ENCODE measurements around the gene ANXA3. TPM values are rescaled to one million over a fixed set of nuclear protein-coding genes. Genes with fewer than 3 reads are reported as not detected.
A peak's percentile ranks its signal among the peaks of the same experiment; 100 is the strongest.

ANXA3 gene
- total and polyA plus RNA-seq, 3 donors from 2014 or later, result 1.1 to 6.4 (median 3.5) TPM

DNA sequence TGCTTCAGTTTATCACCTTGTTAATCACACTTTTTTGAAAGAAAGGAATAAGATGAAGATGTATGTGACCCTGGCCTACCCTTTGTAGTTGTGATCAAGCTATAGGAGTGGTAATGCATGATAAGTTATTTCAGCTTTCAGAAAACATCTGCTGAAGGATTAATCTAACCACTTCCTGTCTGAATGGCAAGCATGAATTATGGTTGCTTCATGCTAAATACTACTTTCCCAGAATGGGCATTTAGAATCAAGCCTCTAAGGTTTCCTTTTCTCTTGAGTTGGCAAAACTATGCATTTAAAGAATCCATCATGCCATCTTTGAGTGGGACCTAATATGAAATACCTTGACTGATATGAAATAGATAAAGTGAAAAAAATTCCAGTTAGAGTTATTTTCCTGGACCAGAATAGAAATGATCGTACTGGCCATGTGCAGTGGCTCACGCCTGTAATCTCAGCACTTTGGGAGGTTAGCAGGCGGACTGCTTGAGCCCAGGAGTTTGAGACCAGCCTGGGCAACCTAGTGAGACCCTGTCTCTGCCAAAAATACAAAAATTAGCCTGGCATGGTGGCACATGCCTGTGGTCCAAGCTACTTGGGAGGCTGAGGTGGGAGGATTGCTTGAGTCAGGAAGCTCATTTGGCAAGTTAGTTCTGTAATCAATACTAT, 59.1 kb downstream of the ANXA3 start:
- Histone ChIP-seq H3K4me3 (no peak overlapping the region), H3K4me1 (no peaks in the 10 kb centered on the region), H3K36me3 (ENCODE audit: low read depth, missing control alignments) (no peaks in the 10 kb centered on the region), H3K27ac (no peak overlapping the region), H3K27me3 (no peaks in the 10 kb centered on the region), H3K9me3 (no peaks in the 10 kb centered on the region)
- DNase-seq, result no peak
- WGBS, 2 donors, result 83 to 84% methylated on average over 3 of the region's 3 CpGs
- intact Hi-C loops (cut with DNase I; ENCODE audit: low total_unique reads), result loop anchor here (10.0 kb wide), 1 partner anchor 254 kb away; no protein-coding TSS in a partner anchor
- TF ChIP-seq POLR2A (IDR thresholded peaks at IDR 0.05), result no peak
- TF ChIP-seq, protein P1, sequence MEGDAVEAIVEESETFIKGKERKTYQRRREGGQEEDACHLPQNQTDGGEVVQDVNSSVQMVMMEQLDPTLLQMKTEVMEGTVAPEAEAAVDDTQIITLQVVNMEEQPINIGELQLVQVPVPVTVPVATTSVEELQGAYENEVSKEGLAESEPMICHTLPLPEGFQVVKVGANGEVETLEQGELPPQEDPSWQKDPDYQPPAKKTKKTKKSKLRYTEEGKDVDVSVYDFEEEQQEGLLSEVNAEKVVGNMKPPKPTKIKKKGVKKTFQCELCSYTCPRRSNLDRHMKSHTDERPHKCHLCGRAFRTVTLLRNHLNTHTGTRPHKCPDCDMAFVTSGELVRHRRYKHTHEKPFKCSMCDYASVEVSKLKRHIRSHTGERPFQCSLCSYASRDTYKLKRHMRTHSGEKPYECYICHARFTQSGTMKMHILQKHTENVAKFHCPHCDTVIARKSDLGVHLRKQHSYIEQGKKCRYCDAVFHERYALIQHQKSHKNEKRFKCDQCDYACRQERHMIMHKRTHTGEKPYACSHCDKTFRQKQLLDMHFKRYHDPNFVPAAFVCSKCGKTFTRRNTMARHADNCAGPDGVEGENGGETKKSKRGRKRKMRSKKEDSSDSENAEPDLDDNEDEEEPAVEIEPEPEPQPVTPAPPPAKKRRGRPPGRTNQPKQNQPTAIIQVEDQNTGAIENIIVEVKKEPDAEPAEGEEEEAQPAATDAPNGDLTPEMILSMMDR (IDR thresholded peaks at IDR 0.05), result no peak

DNA sequence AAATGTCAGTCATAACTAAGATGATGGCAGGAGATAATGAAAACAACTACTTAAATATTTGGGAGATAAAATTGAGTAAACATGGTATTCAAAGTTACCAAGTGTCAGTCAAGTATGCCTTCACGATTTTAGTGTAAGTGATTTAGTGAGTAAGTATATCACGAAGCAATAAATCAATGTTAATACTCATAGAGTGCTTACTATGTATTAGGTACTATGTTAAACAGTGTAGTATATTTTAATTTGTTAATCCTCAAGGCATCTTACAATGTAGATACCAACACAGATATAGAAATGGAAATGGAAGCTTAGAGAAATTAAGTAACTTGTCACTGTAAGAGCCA, 59.6 kb downstream of the ANXA3 start:
- intact Hi-C loops (cut with DNase I; ENCODE audit: low total_unique reads), result loop anchor here (10.0 kb wide), 1 partner anchor 254 kb away; no protein-coding TSS in a partner anchor
- Histone ChIP-seq H3K9me3 (no peaks in the 10 kb centered on the region), H3K4me3 (no peak overlapping the region), H3K27ac (no peak overlapping the region), H3K27me3 (no peaks in the 10 kb centered on the region), H3K36me3 (ENCODE audit: low read depth, missing control alignments) (no peaks in the 10 kb centered on the region), H3K4me1 (no peaks in the 10 kb centered on the region)
- 86 to 92% methylated on average over 2 of the region's 2 CpGs for WGBS, 2 donors
- TF ChIP-seq, protein P1 (IDR thresholded peaks at IDR 0.05), result no peak
- TF ChIP-seq POLR2A (IDR thresholded peaks at IDR 0.05), result no peak
- no peak for DNase-seq

DNA sequence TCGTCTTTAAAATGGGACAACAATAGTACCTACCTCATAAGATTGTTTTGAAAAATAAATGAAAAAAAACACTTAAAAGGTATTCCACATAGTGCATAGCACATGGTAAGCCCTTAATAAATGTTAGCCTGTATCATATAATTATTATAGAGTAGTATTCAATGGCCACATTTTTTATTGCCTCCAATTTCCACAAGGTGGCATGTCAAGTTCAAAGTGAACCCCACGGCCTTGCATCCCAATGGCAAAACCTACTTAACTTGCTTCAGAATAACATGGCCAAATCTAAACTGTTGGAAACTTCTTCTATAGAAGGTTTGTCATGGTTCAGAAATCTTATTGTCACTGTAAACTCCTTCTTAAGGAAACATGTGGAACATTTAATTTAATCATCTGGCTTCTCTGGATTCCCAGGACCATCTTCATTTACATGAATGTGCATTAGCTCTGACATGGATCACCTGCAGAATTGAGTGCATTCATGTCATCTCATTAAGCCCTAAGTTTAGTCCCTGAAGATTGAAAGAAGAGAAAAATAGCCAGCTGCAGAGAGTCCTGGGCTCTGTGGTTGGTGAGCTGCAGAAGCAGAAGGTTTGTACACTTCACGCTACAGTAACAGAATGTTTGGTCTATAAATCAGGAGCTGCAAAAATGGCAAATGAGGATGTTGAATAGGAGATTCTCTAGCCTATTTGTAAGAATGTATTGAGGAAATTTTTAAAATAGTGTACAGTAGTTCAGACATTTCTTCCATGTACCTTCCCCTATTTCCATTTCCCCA, 61.0 kb downstream of the ANXA3 start:
- peak; percentile 61 for DNase-seq
- H3K36me3 ChIP-seq (ENCODE audit: low read depth, missing control alignments), result no peaks in the 10 kb centered on the region
- WGBS, 2 donors, result 68 to 75% methylated on average over 3 of the region's 3 CpGs
- intact Hi-C loops (cut with DNase I; ENCODE audit: low total_unique reads), result loop anchor here (10.0 kb wide), 1 partner anchor 252 kb away; no protein-coding TSS in a partner anchor
- H3K4me3 ChIP-seq, result no peak overlapping the region
- TF ChIP-seq POLR2A (IDR thresholded peaks at IDR 0.05), result no peak
- TF ChIP-seq, protein P1 (IDR thresholded peaks at IDR 0.05), result peak; percentile 52 to 72 (median 60)
- H3K27ac ChIP-seq, result no peak overlapping the region
- H3K9me3 ChIP-seq, result no peaks in the 10 kb centered on the region
- H3K4me1 ChIP-seq, result no peaks in the 10 kb centered on the region
- no peaks in the 10 kb centered on the region for H3K27me3 ChIP-seq

DNA sequence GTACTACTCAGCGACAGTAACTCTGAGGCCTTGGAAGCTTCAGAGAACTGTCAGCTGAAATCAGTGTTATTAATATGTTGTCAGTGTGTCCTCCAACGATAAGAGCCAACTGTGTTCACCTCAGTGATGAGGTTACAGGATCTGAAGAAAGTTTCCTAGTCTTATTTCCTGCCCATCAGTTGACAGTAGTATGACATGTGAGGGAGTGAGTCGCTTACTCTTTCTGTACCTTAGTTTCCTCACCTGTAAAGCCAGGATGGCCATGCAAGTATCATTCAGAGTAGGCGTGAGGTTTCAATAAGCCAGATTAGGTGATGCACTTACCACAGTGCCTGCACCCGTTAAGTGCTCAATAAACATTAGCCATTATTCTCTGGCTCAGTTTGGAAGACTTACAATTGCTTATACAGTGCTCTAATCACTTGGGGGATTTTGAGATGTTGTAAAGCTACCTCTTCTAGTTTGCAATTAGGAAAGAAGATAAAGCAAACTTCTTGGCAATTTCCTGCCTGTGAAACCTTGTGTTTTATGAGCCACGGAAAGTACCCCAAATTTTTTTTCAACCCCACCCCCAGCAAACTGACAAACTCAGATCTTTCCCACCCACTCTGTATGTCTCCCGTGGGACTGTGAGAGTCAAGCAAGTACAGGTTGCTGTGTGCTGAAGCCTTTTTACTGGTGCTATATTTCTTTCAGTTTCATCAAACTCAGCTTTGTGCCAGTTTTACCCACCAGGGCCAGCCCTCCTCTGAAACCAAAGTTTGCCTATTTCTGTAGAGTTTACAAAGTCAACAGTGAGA, 62.2 kb downstream of the ANXA3 start:
- Histone ChIP-seq H3K27me3 (no peaks in the 10 kb centered on the region), H3K4me1 (no peaks in the 10 kb centered on the region), H3K27ac (no peak overlapping the region), H3K4me3 (no peak overlapping the region), H3K9me3 (no peaks in the 10 kb centered on the region), H3K36me3 (ENCODE audit: low read depth, missing control alignments) (no peaks in the 10 kb centered on the region)
- TF ChIP-seq, protein P1 (IDR thresholded peaks at IDR 0.05), result no peak
- TF ChIP-seq POLR2A (IDR thresholded peaks at IDR 0.05), result no peak
- 80 to 82% methylated on average over 7 of the region's 7 CpGs for WGBS, 2 donors
- DNase-seq, result no peak
- intact Hi-C loops (cut with DNase I; ENCODE audit: low total_unique reads), result loop anchor here (10.0 kb wide), 1 partner anchor 251 kb away; no protein-coding TSS in a partner anchor
